NCI-H2171 treated with DMSO at 0.1 percent for 48 hours (cell line): ENCODE measurements around the gene FSTL4.

ENCODE experiments used
- DNase-seq: peaks from one replicate; lab custom pipeline; 2025; lab: John Stamatoyannopoulos, UW

The FSTL4 gene

DNA sequence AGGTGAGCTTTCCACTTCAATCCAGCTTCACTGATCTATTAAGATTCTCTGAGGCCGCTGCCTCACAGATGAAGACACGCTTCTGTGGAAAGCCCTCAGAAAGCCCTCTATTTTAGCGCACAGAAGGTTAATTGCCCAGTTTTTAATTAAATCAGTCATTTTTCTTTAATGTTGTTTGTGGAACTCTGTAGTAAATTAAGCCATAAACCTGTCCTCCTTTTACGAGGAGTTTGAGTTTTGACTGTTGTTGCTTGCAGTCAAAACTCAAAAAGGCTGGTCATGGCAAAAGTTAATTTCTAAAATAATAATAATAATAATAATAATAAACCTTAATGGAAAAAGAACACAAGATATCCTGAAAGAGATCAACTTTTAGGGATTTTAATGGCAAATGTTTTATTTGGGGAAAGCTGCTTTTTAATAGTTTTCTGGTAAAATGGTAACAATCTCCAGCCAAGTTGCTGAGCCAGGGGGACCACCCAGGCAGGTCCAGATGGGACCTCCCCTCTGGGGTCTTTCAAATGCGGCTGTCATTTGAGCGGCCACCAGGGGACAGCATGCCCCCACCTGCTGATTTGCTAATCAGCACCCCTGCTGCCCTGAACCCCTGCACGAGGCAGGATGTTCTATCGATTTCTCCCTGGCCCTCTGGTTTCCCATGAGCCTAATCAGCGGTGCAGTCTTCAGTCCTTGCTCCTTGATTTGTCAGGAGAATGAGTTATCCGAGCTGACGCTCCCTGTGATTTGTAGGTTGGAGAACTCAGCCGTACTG lies 247.2 kb downstream of the FSTL4 start:
- DNase-seq = no peak

DNA sequence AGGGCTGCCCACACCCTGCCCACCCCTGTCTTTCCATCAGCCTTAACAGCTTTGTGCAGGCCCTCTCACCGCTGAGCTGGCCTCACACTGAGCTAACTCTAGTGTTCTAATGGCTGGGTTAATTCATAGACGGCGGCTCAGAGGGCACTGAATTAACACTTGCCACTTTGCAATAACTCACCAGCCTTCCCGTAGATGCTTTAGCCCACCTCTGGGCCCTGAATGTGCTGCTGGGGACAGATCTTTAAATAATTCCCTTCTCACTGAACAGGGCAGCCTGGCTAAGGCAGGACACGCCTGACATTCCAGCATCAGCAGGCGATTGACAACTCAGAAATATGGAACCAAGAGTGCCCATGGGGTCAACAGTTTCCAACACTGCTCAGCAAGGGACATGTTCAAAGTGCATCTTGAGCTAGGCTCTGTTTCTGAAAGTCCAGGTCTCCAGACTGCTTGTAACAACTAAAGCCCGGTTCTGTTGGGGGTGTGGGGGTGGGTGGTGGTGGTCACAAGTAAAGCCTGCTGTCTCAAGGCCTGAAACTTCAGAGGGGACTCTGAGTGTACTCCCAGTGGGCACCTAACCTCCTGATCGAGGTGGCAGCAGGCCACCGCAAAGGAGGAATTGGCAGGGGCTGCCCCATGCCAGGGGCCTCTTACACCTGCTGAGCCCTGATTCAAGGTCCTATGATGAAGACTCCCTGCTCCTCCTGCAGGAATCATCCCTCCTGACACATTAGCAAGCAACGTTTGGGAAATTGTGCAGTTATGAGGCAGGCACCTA lies 248.3 kb downstream of the FSTL4 start:
- no peak for DNase-seq

GRCh38 chr5:133362438-133362837 lies 249.9 kb downstream of the FSTL4 start:
- DNase-seq = no peak

GRCh38 chr5:133361922-133362321 lies 250.4 kb downstream of the FSTL4 start:
- no peak for DNase-seq

DNA sequence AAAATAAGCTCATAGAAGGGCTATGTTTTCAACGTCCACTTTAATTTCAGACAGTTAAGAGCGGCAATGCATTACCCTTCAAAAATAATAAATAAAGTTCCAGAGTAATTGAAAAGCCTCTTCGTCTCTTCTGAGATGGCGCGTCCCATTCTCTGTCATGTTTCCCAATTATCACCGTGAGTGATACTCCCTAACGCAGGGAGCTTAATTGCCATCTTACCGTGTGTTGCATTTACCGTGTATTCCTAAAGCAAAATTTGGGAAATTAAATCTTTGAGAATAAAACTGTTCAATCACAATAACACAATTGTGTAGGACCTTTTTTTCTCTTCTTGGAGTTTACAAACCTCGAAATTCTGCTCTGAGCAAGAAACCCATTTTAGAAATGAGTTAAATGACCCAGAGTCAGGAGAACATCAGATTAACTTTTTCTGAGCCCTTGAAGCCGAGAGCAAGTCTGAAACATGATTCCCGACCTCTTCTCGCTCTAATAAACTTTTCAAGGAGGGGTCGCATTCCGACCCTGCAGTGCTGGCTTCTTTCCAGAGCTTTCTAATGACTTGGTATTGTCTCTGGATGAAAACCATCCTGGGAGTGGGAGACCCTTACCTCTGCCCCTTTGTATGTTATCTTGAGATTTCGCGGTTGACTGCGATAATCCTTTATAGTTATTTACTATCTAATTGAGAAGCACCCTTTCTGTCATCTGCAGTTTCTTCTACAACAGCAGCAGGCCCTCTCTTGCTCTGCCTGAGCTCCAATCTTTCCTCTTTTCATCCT lies 251.5 kb downstream of the FSTL4 start:
- peak; percentile 24 for DNase-seq

- DNase-seq = no peak
These were observed 252.5 kb downstream of the FSTL4 start for GRCh38 chr5:133359861-133360260.

DNA sequence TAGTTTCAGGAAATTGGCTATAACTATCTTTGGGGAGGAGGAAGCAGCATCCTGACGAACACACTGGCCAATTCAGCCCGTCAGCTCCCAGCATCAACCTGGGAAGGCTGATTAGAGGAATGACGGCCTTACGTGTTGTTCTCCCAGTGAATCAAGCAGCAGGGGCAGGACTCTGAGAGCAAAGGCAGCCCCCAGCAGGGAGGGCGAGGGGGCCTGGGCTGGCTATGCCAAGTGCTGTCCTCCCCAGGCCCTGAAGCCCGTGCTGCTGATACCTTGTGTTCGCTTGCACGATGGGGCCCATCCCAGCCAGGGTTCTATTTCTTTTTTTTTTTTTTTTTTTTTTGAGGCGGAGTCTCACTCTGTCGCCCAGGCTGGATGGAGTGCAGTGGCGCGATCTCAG lies 254.1 kb downstream of the FSTL4 start:
- DNase-seq = no peak

GRCh38 chr5:133357758-133358157 lies 254.6 kb downstream of the FSTL4 start:
- DNase-seq = no peak

- no peak for DNase-seq
These were observed 255.3 kb downstream of the FSTL4 start for GRCh38 chr5:133356984-133357421.

GRCh38 chr5:133356396-133356983 lies 255.9 kb downstream of the FSTL4 start:
- no peak for DNase-seq

- DNase-seq = no peak
These were observed 257.8 kb downstream of the FSTL4 start for GRCh38 chr5:133354323-133355185.

DNA sequence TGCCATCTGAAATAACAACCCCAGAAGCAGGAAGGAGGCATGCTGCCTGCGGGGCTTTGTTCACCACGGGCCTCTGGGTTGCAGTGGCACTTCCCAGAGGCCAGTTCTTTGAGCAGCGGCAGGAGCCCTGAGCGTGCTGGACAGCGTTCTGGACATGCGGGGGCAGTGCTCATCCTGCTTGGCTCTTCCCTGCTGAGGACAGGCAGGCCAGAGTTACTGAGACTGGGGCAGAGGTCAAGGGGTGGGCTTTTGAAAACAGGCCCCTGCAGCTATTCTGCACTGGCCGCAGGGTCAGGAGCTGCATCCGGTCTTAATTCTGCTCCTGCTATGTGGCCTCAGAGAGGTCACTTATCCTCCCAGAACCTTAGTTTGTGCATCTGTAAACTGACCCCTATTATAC lies 258.6 kb downstream of the FSTL4 start:
- DNase-seq = no peak

GRCh38 chr5:133348406-133348805 lies 263.9 kb downstream of the FSTL4 start:
- DNase-seq = no peak

GRCh38 chr5:133347039-133347438 lies 265.3 kb downstream of the FSTL4 start:
- no peak for DNase-seq

- no peak for DNase-seq
These were observed 268.1 kb downstream of the FSTL4 start for GRCh38 chr5:133344266-133344665.

GRCh38 chr5:133343196-133343595 lies 269.1 kb downstream of the FSTL4 start:
- no peak for DNase-seq

- DNase-seq = no peak
These were observed 270.2 kb downstream of the FSTL4 start for GRCh38 chr5:133341915-133342710.

DNA sequence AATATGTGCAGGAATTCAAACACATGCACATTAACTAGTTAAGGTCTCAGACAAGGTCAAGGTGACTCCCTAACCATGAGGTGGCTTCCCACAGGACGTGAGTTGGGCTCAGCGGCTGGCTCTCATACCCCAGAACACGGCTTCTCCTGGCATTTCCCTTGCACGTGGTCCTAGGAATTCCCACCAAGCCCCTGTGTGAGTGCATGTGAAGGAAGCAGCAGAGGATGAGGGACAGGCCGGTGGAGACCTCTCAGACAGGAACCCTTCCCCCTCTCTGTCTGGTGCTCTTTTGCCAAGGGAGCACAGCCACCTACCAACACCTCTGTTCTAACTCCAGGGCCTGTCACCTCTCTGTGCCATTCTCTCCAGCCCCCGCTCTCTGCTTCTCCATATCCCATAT lies 271.0 kb downstream of the FSTL4 start:
- DNase-seq = no peak

- no peak for DNase-seq
These were observed 271.5 kb downstream of the FSTL4 start for GRCh38 chr5:133340822-133341221.

- DNase-seq = no peak
These were observed 272.2 kb downstream of the FSTL4 start for GRCh38 chr5:133340002-133340755.
